Natural killer cell treated with Interleukin-12 subunit alpha and Interleukin-12 subunit beta and Interleukin-15 and Interleukin-18, amount 100 ng/mL, for 72 hours (primary cell): ENCODE results near the gene SDC1. TPM values are rescaled to one million over a fixed set of nuclear protein-coding genes. Genes with fewer than 3 reads are reported as not detected.

Source experiments
- ATAC-seq, 2 donors: fragments of 150-1000 bp; cut with Tn5 transposase in 1 of 2; sonication (Bioruptor Pico), chemical (Tn5 transposase) in 1 of 2; 2 replicates each; pipeline ENCODE4 v1.10.0; 2021
- DNase-seq: peaks from one replicate; pipeline ENCODE4 v3.0.0; 2022; ENCODE audit warnings: low spot score
- H3K27ac Mint-ChIP-seq, 2 donors: 1 replicate in 1 of 2; 2 replicates in 1 of 2; pipeline ENCODE4 v1.8.0; 2022; ENCODE audit warnings: mixed read lengths in 2 of 2, mild to moderate bottlenecking in 1 of 2, moderate library complexity in 1 of 2
- H3K27me3 Mint-ChIP-seq, 2 donors: 1 replicate in 1 of 2; 2 replicates in 1 of 2; pipeline ENCODE4 v1.8.0; 2022; ENCODE audit warnings: mixed read lengths in 2 of 2
- H3K36me3 Mint-ChIP-seq: one replicate; pipeline ENCODE4 v1.8.0; 2022; ENCODE audit warnings: mixed read lengths
- H3K4me1 Mint-ChIP-seq, 2 donors: 1 replicate in 1 of 2; 2 replicates in 1 of 2; pipeline ENCODE4 v1.8.0; 2022; ENCODE audit warnings: low read depth in 2 of 2, mixed read lengths in 2 of 2, mild to moderate bottlenecking in 1 of 2
- H3K4me3 Mint-ChIP-seq: one replicate; pipeline ENCODE4 v1.8.0; 2022; ENCODE audit warnings: mixed read lengths
- H3K9me3 Mint-ChIP-seq: 2 replicates; pipeline ENCODE4 v1.8.0; 2022; ENCODE audit warnings: mixed read lengths
- total RNA-seq, 2 donors: library from RNA; stranded (reverse); gene quantifications; one replicate each; pipeline ENCODE4 v1.2.3, GENCODE V29; 2022

Gene SDC1
- total RNA-seq, 2 donors from 2014 or later, result not detected

- ATAC-seq (peak in 1 of 2 donors; percentile 15), DNase-seq (no peak)
- Mint-ChIP-seq H3K4me3 (no peak overlapping the region), H3K4me1 (no peaks in the 10 kb centered on the region), H3K36me3 (no peaks in the 10 kb centered on the region), H3K9me3 (no peaks in the 10 kb centered on the region), H3K27me3 (peaks cover 28 to 44% of the 10 kb centered on the region in 2 donors), H3K27ac (no peak overlapping the region)
Observed at GRCh38 chr2:20223407-20224163, 1.3 kb downstream of the SDC1 start.

GRCh38 chr2:20222769-20223406 is 2.0 kb downstream of the SDC1 start:
- Mint-ChIP-seq H3K4me1 (no peaks in the 10 kb centered on the region), H3K4me3 (no peak overlapping the region), H3K27me3 (peaks cover 28 to 44% of the 10 kb centered on the region in 2 donors), H3K27ac (no peak overlapping the region), H3K9me3 (no peaks in the 10 kb centered on the region), H3K36me3 (no peaks in the 10 kb centered on the region)
- ATAC-seq (no peak), DNase-seq (no peak)

- Mint-ChIP-seq H3K9me3 (no peaks in the 10 kb centered on the region), H3K4me1 (no peaks in the 10 kb centered on the region), H3K27me3 (peaks cover 21 to 37% of the 10 kb centered on the region in 2 donors), H3K36me3 (no peaks in the 10 kb centered on the region), H3K4me3 (no peak overlapping the region), H3K27ac (no peak overlapping the region)
- ATAC-seq, result no peak
- no peak for DNase-seq
Observed at GRCh38 chr2:20222014-20222768, 2.7 kb downstream of the SDC1 start.

- DNase-seq, result no peak
- H3K36me3 Mint-ChIP-seq, result no peaks in the 10 kb centered on the region
- ATAC-seq, result no peak
- H3K4me1 Mint-ChIP-seq, result no peaks in the 10 kb centered on the region
- no peak overlapping the region for H3K4me3 Mint-ChIP-seq
- H3K27me3 Mint-ChIP-seq, result peaks cover 21 to 37% of the 10 kb centered on the region in 2 donors
- H3K9me3 Mint-ChIP-seq, result no peaks in the 10 kb centered on the region
- H3K27ac Mint-ChIP-seq, result no peak overlapping the region
Observed at GRCh38 chr2:20221555-20221973, 3.4 kb downstream of the SDC1 start.

GRCh38 chr2:20220806-20221554 is 4.0 kb downstream of the SDC1 start:
- Mint-ChIP-seq H3K9me3 (no peaks in the 10 kb centered on the region), H3K27me3 (peaks cover 21 to 37% of the 10 kb centered on the region in 2 donors), H3K36me3 (no peaks in the 10 kb centered on the region), H3K27ac (no peak overlapping the region), H3K4me3 (no peak overlapping the region), H3K4me1 (no peaks in the 10 kb centered on the region)
- no peak for ATAC-seq
- no peak for DNase-seq

GRCh38 chr2:20219763-20220380 is 5.1 kb downstream of the SDC1 start:
- H3K4me3 Mint-ChIP-seq, result no peak overlapping the region
- H3K27ac Mint-ChIP-seq, result no peak overlapping the region
- DNase-seq (no peak), ATAC-seq (no peak)
- no peaks in the 10 kb centered on the region for H3K4me1 Mint-ChIP-seq
- H3K36me3 Mint-ChIP-seq, result no peaks in the 10 kb centered on the region
- peaks cover 17 to 37% of the 10 kb centered on the region in 2 donors for H3K27me3 Mint-ChIP-seq
- no peaks in the 10 kb centered on the region for H3K9me3 Mint-ChIP-seq

GRCh38 chr2:20218331-20219320 is 6.3 kb downstream of the SDC1 start:
- DNase-seq (peak; percentile 39), ATAC-seq (no peak)
- Mint-ChIP-seq H3K4me3 (no peak overlapping the region), H3K27me3 (peaks cover 17 to 37% of the 10 kb centered on the region in 2 donors), H3K4me1 (no peaks in the 10 kb centered on the region), H3K36me3 (no peaks in the 10 kb centered on the region), H3K9me3 (no peaks in the 10 kb centered on the region), H3K27ac (no peak overlapping the region)

GRCh38 chr2:20217041-20217970 is 7.6 kb downstream of the SDC1 start:
- ATAC-seq (peak in 1 of 2 donors; percentile 2), DNase-seq (peak; percentile 39)
- Mint-ChIP-seq H3K27ac (no peak overlapping the region), H3K4me3 (no peak overlapping the region), H3K36me3 (no peaks in the 10 kb centered on the region), H3K27me3 (peaks cover 16 to 31% of the 10 kb centered on the region in 2 donors), H3K4me1 (no peaks in the 10 kb centered on the region), H3K9me3 (no peaks in the 10 kb centered on the region)

GRCh38 chr2:20216130-20217025 is 8.6 kb downstream of the SDC1 start:
- ATAC-seq (no peak), DNase-seq (peak; percentile 53)
- no peaks in the 10 kb centered on the region for H3K36me3 Mint-ChIP-seq
- no peaks in the 10 kb centered on the region for H3K4me1 Mint-ChIP-seq
- no peaks in the 10 kb centered on the region for H3K9me3 Mint-ChIP-seq
- no peak overlapping the region for H3K27ac Mint-ChIP-seq
- H3K27me3 Mint-ChIP-seq, result peaks cover 9 to 22% of the 10 kb centered on the region in 2 donors
- H3K4me3 Mint-ChIP-seq, result no peak overlapping the region

- peak; percentile 49 for DNase-seq
- Mint-ChIP-seq H3K27ac (no peak overlapping the region), H3K4me3 (no peak overlapping the region), H3K4me1 (no peaks in the 10 kb centered on the region), H3K36me3 (no peaks in the 10 kb centered on the region), H3K27me3 (peaks cover 8 to 12% of the 10 kb centered on the region in 2 donors), H3K9me3 (no peaks in the 10 kb centered on the region)
- no peak for ATAC-seq
Observed at GRCh38 chr2:20215183-20216040, 9.5 kb downstream of the SDC1 start.
